Choroid plexus epithelial cell (primary cell): ENCODE measurements around the gene ST7.
A peak's percentile ranks its signal among the peaks of the same experiment; 100 is the strongest.

Experiments used
- DNase-seq: peaks from one replicate; pipeline ENCODE4 v3.0.0-alpha.2; 2010; ENCODE audit warnings: low read depth
- H3K4me3 ChIP-seq: 2 replicates; pipeline ENCODE4 v1.5.1; 2011; ENCODE audit warnings: low read depth, mild to moderate bottlenecking, control low read depth, low read length, moderate library complexity
- CTCF ChIP-seq: conservative IDR thresholded peaks from 2 replicates; pipeline ENCODE4 v1.5.1; 2011; ENCODE audit warnings: low read depth, mild to moderate bottlenecking, control low read depth, inconsistent platforms, low read length, moderate library complexity

Gene ST7

DNA sequence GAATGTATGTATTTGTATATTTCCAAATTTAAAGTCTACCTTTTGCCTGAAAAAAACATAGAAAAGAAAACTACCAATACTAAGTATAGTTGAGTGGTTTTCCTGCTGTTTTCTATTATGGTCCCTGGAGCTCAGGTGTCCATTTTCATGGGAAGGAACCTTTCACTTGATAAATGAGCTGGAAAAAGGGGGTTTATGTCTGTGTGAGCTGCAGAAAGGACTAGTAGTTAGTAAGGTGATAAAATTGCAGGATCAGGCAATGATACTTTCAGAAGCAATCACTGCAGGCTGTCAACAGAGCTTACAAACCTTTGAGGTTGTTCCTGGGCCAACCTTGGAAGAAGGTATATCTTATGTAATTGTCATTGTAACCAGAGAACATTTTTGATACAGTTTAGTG lies 48.0 kb downstream of the ST7 start:
- no peak overlapping the region for H3K4me3 ChIP-seq
- DNase-seq: no peak
- no peak for TF ChIP-seq CTCF

GRCh38 chr7:117004899-117005298 lies 51.6 kb downstream of the ST7 start:
- no peak for TF ChIP-seq CTCF
- DNase-seq: peak; percentile 72
- no peak overlapping the region for H3K4me3 ChIP-seq

- DNase-seq: peak; percentile 63
- H3K4me3 ChIP-seq: no peak overlapping the region
- TF ChIP-seq CTCF: no peak
These were observed 52.1 kb downstream of the ST7 start for GRCh38 chr7:117005449-117005848.

DNA sequence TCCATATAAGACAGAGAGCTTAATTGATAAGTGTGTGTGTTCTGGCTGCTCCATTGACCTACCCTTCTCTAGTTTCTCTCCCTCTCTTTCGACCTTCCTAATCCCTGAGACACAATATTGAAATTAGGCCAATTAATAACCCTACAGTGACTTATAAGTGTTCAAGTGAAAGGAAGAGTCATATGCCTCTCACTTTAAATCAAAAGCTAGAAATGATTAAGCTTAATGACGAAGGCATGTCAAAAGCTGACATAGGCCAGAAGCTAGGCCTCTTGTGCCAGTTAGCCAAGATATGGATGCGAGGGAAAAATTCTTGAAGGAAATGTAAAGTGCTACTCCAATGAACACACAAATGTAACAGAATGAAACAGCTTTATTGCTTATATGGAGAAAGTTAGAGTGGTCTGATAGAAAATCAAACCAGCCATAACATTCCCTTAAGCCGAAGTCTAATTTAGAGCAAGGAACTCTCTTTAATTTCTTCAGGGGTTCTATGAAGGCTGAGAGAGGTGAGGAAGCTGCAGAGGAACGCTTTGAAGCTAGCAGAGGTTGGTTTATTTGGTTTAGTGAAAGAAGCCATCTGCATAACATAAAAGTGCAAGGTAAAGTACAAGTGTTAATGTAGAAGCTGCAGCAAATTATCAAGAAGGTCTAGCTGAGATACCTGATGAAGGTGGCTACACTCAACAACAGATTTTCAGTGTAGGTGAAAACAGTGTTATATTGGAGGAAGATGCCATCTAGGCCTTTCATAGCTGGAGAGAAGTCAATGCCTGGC lies 53.8 kb downstream of the ST7 start:
- no peak for TF ChIP-seq CTCF
- DNase-seq: no peak
- H3K4me3 ChIP-seq: no peak overlapping the region

GRCh38 chr7:117008118-117008885 lies 55.0 kb downstream of the ST7 start:
- DNase-seq: no peak
- H3K4me3 ChIP-seq: no peak overlapping the region
- TF ChIP-seq CTCF: no peak

DNA sequence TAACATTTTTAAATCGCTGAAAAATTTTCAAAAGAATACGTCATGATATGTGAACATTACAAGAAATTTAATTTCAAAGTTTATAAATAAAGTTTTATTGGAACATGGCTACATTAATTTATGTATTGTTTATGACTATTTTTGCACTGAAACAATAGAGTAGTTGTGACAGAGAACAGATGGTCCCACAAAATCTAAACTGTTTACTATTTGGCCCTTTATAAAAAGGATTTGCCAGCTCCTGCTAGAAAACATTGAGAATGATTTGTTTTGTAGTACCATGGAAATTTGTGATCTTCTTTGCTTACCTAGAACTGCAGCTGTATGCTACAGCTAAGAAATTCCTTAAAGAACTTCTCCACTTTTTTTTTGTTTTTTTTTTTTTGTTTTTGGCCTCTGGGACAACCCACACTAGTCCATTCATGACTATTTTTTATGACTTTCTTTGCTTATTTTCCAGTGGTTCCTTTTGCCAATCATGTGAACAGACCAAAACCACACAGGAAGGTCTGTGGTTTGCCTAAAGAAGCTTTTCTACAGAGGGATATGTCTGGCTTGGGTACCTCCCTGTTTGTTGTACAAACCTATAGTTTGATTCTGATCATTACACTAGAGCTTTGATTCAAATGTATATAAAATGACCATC lies 55.7 kb downstream of the ST7 start:
- H3K4me3 ChIP-seq: no peak overlapping the region
- no peak for TF ChIP-seq CTCF
- DNase-seq: peak; percentile 90
